Fibroblast of lung (primary cell): ENCODE data around the gene IGF2R. TPM values are rescaled to one million over a fixed set of nuclear protein-coding genes. Genes with fewer than 3 reads are reported as not detected.

Experiments used
- DNase-seq, 2 donors: peaks; one replicate each; pipeline versions ENCODE4 v3.0.0 to v3.0.0-alpha.2; 2010; ENCODE audit warnings: low read depth in 2 of 2
- H2AFZ ChIP-seq: 2 replicates; pipeline ENCODE4 v1.5.1; 2012; ENCODE audit warnings: low read length, control low read depth, inconsistent platforms
- H3K27ac ChIP-seq: 2 replicates; pipeline ENCODE4 v1.5.1; 2011; ENCODE audit warnings: low read length, control low read depth; ENCODE audit not compliant: insufficient read depth
- H3K27me3 ChIP-seq: 2 replicates; pipeline ENCODE4 v1.5.1; 2011; ENCODE audit warnings: mild to moderate bottlenecking, low read length; ENCODE audit not compliant: control insufficient read depth, insufficient read depth
- H3K36me3 ChIP-seq: 2 replicates; pipeline ENCODE4 v1.5.1; 2011; ENCODE audit warnings: low read length; ENCODE audit not compliant: control insufficient read depth, insufficient read depth
- H3K4me1 ChIP-seq: 2 replicates; pipeline ENCODE4 v1.5.1; 2011; ENCODE audit warnings: low read length; ENCODE audit not compliant: control insufficient read depth, insufficient read depth; ENCODE audit errors: extremely low read depth
- H3K4me2 ChIP-seq: 2 replicates; pipeline ENCODE4 v1.5.1; 2011; ENCODE audit warnings: low read length, control low read depth; ENCODE audit not compliant: insufficient read depth; ENCODE audit errors: extremely low read depth
- H3K4me3 ChIP-seq, 4 experiments: fragments of 200-600 bp in 1 of 4; sonication (generic) in 1 of 4; replicated peaks in 1 of 4; 2 replicates each; pipeline ENCODE4 v1.5.1; 2011 to 2016; ENCODE audit warnings: low read length in 4 of 4, low read depth in 3 of 4, mild to moderate bottlenecking in 3 of 4, control low read depth in 2 of 4, inconsistent platforms in 1 of 4, mixed read lengths in 1 of 4; ENCODE audit not compliant: insufficient read depth in 1 of 4; ENCODE audit errors: control extremely low read depth in 1 of 4
- H3K79me2 ChIP-seq: 2 replicates; pipeline ENCODE4 v1.5.1; 2012; ENCODE audit warnings: mild to moderate bottlenecking, low read length, inconsistent platforms; ENCODE audit not compliant: control insufficient read depth, insufficient read depth
- H3K9ac ChIP-seq: 2 replicates; pipeline ENCODE4 v1.5.1; 2011; ENCODE audit warnings: mild to moderate bottlenecking, low read length, control low read depth; ENCODE audit not compliant: insufficient read depth
- H3K9me3 ChIP-seq: 2 replicates; pipeline ENCODE4 v1.5.1; 2012; ENCODE audit warnings: low read depth, low read length; ENCODE audit not compliant: control insufficient read depth, insufficient read depth
- H4K20me1 ChIP-seq: 2 replicates; pipeline ENCODE4 v1.5.1; 2011; ENCODE audit warnings: low read length; ENCODE audit not compliant: control insufficient read depth, insufficient read depth; ENCODE audit errors: extremely low read depth
- EZH2 ChIP-seq: IDR thresholded peaks from 2 replicates; pipeline ENCODE4 v1.5.1; 2012; ENCODE audit warnings: low read length, control low read depth, mild to moderate bottlenecking; ENCODE audit errors: missing control alignments
- polyA plus RNA-seq, 2 donors: library from polyadenylated mRNA; depleted of rRNA in 1 of 2; stranded (reverse) in 1 of 2; unstranded in 1 of 2; fragments of >200 nt; gene quantifications; 2 replicates each; pipeline ENCODE4 v1.2.1, GENCODE V29; 2011 to 2012; ENCODE audit warnings: missing spikeins in 1 of 2
- total RNA-seq: library from RNA; depleted of rRNA; stranded (reverse); fragments of >200 nt; gene quantifications from 2 replicates; pipeline ENCODE4 v1.2.1, GENCODE V29; 2014
- TF ChIP-seq, protein P1 (sequence below), 2 donors: IDR thresholded peaks in 1 of 2; conservative IDR thresholded peaks in 1 of 2; 1 replicate in 1 of 2; 2 replicates in 1 of 2; pipeline ENCODE4 v1.5.1; 2011 to 2012; ENCODE audit warnings: low read length in 2 of 2, control low read depth in 1 of 2, inconsistent platforms in 1 of 2, low read depth in 1 of 2, mild to moderate bottlenecking in 1 of 2

The IGF2R gene
- total and polyA plus RNA-seq, 2 donors (not counting 1 experiment from before 2014, with no cell fraction given): 37.6 to 300 TPM

GRCh38 chr6:160093061-160093460 is 124.2 kb downstream of the IGF2R start:
- no peak overlapping the region for H3K4me3 ChIP-seq
- H3K27ac ChIP-seq: no peak overlapping the region
- no peaks in the 10 kb centered on the region for H4K20me1 ChIP-seq
- no peak overlapping the region for H2AFZ ChIP-seq
- H3K27me3 ChIP-seq: no peaks in the 10 kb centered on the region
- H3K4me2 ChIP-seq: no peak overlapping the region
- H3K36me3 ChIP-seq: peaks cover 27% of the 10 kb centered on the region
- TF ChIP-seq, protein P1, sequence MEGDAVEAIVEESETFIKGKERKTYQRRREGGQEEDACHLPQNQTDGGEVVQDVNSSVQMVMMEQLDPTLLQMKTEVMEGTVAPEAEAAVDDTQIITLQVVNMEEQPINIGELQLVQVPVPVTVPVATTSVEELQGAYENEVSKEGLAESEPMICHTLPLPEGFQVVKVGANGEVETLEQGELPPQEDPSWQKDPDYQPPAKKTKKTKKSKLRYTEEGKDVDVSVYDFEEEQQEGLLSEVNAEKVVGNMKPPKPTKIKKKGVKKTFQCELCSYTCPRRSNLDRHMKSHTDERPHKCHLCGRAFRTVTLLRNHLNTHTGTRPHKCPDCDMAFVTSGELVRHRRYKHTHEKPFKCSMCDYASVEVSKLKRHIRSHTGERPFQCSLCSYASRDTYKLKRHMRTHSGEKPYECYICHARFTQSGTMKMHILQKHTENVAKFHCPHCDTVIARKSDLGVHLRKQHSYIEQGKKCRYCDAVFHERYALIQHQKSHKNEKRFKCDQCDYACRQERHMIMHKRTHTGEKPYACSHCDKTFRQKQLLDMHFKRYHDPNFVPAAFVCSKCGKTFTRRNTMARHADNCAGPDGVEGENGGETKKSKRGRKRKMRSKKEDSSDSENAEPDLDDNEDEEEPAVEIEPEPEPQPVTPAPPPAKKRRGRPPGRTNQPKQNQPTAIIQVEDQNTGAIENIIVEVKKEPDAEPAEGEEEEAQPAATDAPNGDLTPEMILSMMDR (conservative IDR thresholded peaks at IDR 0.05 in 1 of 2, IDR thresholded peaks at IDR 0.05 in 1 of 2; ENCODE audit: low read depth in 1 of 2, low read length in 2 of 2): no peak
- TF ChIP-seq EZH2: no peak
- no peak overlapping the region for H3K9ac ChIP-seq
- DNase-seq: no peak
- no peaks in the 10 kb centered on the region for H3K79me2 ChIP-seq
- H3K4me1 ChIP-seq: peaks cover 3% of the 10 kb centered on the region
- H3K9me3 ChIP-seq: no peaks in the 10 kb centered on the region

DNA sequence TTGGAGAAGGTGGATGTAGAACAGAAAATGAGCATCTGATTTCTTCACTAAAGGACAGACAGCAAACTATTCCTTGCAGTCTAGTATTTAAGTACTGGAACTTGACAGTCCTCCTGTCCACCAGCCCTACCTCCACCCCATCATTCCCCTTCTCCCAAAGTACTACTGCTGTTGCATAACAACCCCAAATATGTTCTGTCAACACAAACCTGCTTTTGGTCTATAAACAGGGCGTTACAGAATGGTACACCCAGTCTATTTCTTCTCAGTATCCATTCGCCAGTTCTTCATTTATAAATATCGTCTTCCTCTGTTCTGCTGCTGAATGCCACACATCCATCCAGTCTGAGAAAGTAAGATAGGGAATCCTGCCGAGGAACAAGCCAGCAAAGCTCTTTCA is 125.1 kb downstream of the IGF2R start:
- H3K4me3 ChIP-seq: no peak overlapping the region
- H3K27ac ChIP-seq: no peak overlapping the region
- H4K20me1 ChIP-seq: no peaks in the 10 kb centered on the region
- no peak overlapping the region for H3K9ac ChIP-seq
- H3K79me2 ChIP-seq: no peaks in the 10 kb centered on the region
- no peak for DNase-seq
- no peaks in the 10 kb centered on the region for H3K27me3 ChIP-seq
- no peaks in the 10 kb centered on the region for H3K4me1 ChIP-seq
- TF ChIP-seq, protein P1 (conservative IDR thresholded peaks at IDR 0.05 in 1 of 2, IDR thresholded peaks at IDR 0.05 in 1 of 2; ENCODE audit: low read depth in 1 of 2, low read length in 2 of 2): no peak
- no peak for TF ChIP-seq EZH2
- H3K4me2 ChIP-seq: no peak overlapping the region
- no peak overlapping the region for H2AFZ ChIP-seq
- H3K9me3 ChIP-seq: no peaks in the 10 kb centered on the region
- peaks cover 25% of the 10 kb centered on the region for H3K36me3 ChIP-seq

GRCh38 chr6:160095146-160095845 is 126.4 kb downstream of the IGF2R start:
- H3K4me2 ChIP-seq: no peak overlapping the region
- H2AFZ ChIP-seq: no peak overlapping the region
- peaks cover 19% of the 10 kb centered on the region for H3K36me3 ChIP-seq
- H3K9me3 ChIP-seq: no peaks in the 10 kb centered on the region
- H3K9ac ChIP-seq: no peak overlapping the region
- TF ChIP-seq, protein P1 (conservative IDR thresholded peaks at IDR 0.05 in 1 of 2, IDR thresholded peaks at IDR 0.05 in 1 of 2; ENCODE audit: low read depth in 1 of 2, low read length in 2 of 2): no peak
- no peak for TF ChIP-seq EZH2
- no peak for DNase-seq
- no peak overlapping the region for H3K4me3 ChIP-seq
- H3K27ac ChIP-seq: no peak overlapping the region
- H3K79me2 ChIP-seq: no peaks in the 10 kb centered on the region
- no peaks in the 10 kb centered on the region for H4K20me1 ChIP-seq
- no peaks in the 10 kb centered on the region for H3K4me1 ChIP-seq
- H3K27me3 ChIP-seq: no peaks in the 10 kb centered on the region
